WTC11 (cell line): ENCODE results near the gene PLD5. TPM values are rescaled to one million over a fixed set of nuclear protein-coding genes. Genes with fewer than 3 reads are reported as not detected.

Source experiments
- ATAC-seq: fragments of 200-7000 bp; cut with Tn5 transposase; 2 replicates; pipeline ENCODE4 v1.10.0; 2021; ENCODE audit warnings: mild to moderate bottlenecking, moderate library complexity
- CTCF ChIA-PET: fragments of 300-600 bp; sonication (Branson Sonifier 250); formaldehyde crosslinking; loops from one replicate; lab custom pipeline; 2021; ENCODE audit warnings: antibody characterized with exemption; lab: Charles Lee
- POLR2A ChIA-PET: fragments of 350-600 bp; sonication (Branson Sonifier 250); formaldehyde crosslinking; loops from one replicate; lab custom pipeline; 2021; ENCODE audit warnings: antibody characterized with exemption; lab: Charles Lee
- DNase-seq: peaks from one replicate; pipeline ENCODE4 v3.0.0; 2021; ENCODE audit warnings: low spot score
- H3K27ac Mint-ChIP-seq: 2 replicates; pipeline ENCODE4 v1.8.0; 2021; ENCODE audit warnings: mixed read lengths
- H3K27me3 Mint-ChIP-seq: 2 replicates; pipeline ENCODE4 v1.8.0; 2021; ENCODE audit warnings: low read depth, mild to moderate bottlenecking, moderate library complexity, mixed read lengths
- H3K36me3 Mint-ChIP-seq: 2 replicates; pipeline ENCODE4 v1.8.0; 2021; ENCODE audit warnings: mixed read lengths
- H3K4me1 Mint-ChIP-seq: 2 replicates; pipeline ENCODE4 v1.8.0; 2022; ENCODE audit warnings: mixed read lengths
- H3K4me3 Mint-ChIP-seq: 2 replicates; pipeline ENCODE4 v1.8.0; 2021; ENCODE audit warnings: mild to moderate bottlenecking, moderate library complexity, mixed read lengths
- H3K9me3 Mint-ChIP-seq: 2 replicates; pipeline ENCODE4 v1.8.0; 2021; ENCODE audit warnings: mixed read lengths
- JUN ChIP-seq: sonication (generic); formaldehyde crosslinking; IDR thresholded peaks from 2 replicates; pipeline ENCODE4 v1.8.0; 2023; ENCODE audit warnings: mild to moderate bottlenecking, missing genetic modification reagents
- KAT7 ChIP-seq: sonication (generic); formaldehyde crosslinking; IDR thresholded peaks from 2 replicates; pipeline ENCODE4 v1.8.1; 2023; ENCODE audit warnings: missing genetic modification reagents, mild to moderate bottlenecking, borderline replicate concordance
- total RNA-seq: library from RNA; stranded (reverse); gene quantifications from 3 replicates; pipeline ENCODE4 v1.2.3, GENCODE V29; 2021
- TF ChIP-seq, protein P1 (sequence below): sonication (generic); formaldehyde crosslinking; IDR thresholded peaks from 2 replicates; pipeline ENCODE4 v1.8.0; 2023; ENCODE audit warnings: mild to moderate bottlenecking, missing genetic modification reagents
- TF ChIP-seq, protein P2 (sequence below): sonication (generic); formaldehyde crosslinking; IDR thresholded peaks from 2 replicates; pipeline ENCODE4 v1.8.1; 2022; ENCODE audit warnings: low read depth, missing genetic modification reagents, borderline replicate concordance
- TF ChIP-seq, protein P3 (sequence below): sonication (generic); formaldehyde crosslinking; conservative IDR thresholded peaks from 2 replicates; pipeline ENCODE4 v1.8.1; 2022; ENCODE audit warnings: mild to moderate bottlenecking, missing genetic modification reagents
- TF ChIP-seq, protein P4 (sequence below): fragments of 250-450 bp; sonication (Bioruptor Pico); IDR thresholded peaks from 2 replicates; pipeline ENCODE4 v2.1.2; 2022; ENCODE audit warnings: mild to moderate bottlenecking, moderate library complexity
- TF ChIP-seq, protein P5 (sequence below): fragments of 200-600 bp; IDR thresholded peaks from 2 replicates; pipeline ENCODE4 v1.8.0; 2022; ENCODE audit warnings: antibody characterized with exemption
- TF ChIP-seq, protein P6 (sequence below): sonication (generic); formaldehyde crosslinking; IDR thresholded peaks from 2 replicates; pipeline ENCODE4 v1.8.1; 2023; ENCODE audit warnings: mild to moderate bottlenecking, missing genetic modification reagents, borderline replicate concordance
- TF ChIP-seq, protein P7 (sequence below): fragments of 250-450 bp; sonication (Bioruptor Pico); IDR thresholded peaks from 2 replicates; pipeline ENCODE4 v1.9.0; 2021; ENCODE audit warnings: mild to moderate bottlenecking

PLD5 gene
- total RNA-seq, 1 experiment from 2014 or later = 6.4 TPM

DNA sequence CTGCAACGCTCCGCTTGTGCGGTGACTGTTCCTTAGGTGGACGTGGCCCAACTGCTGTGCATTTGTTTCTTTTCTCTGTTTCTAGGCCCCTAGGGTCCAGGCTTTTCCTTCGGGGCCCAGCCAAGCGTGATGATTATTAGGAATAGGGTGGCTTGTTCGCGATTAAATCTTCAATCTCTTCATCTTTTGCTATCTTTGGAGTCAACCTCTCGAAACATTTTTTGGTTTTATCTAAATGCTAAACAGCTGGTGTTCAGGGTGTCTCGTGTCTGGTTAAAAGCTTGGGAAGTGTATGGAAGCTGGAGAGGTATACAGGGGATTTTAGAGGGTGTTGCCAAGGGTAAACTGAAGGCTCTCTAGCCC is 844 bp upstream of the PLD5 start:
- ChIA-PET CTCF (no interaction called here), POLR2A (no interaction called here)
- DNase-seq = no peak
- H3K36me3 Mint-ChIP-seq = no peaks in the 10 kb centered on the region
- no peak for ATAC-seq
- no peak overlapping the region for H3K27ac Mint-ChIP-seq
- peak overlapping the region; percentile 81 for H3K4me3 Mint-ChIP-seq
- H3K4me1 Mint-ChIP-seq = peaks cover 18% of the 10 kb centered on the region
- H3K9me3 Mint-ChIP-seq = no peaks in the 10 kb centered on the region
- peaks cover 39% of the 10 kb centered on the region for H3K27me3 Mint-ChIP-seq
- TF ChIP-seq, protein P1, sequence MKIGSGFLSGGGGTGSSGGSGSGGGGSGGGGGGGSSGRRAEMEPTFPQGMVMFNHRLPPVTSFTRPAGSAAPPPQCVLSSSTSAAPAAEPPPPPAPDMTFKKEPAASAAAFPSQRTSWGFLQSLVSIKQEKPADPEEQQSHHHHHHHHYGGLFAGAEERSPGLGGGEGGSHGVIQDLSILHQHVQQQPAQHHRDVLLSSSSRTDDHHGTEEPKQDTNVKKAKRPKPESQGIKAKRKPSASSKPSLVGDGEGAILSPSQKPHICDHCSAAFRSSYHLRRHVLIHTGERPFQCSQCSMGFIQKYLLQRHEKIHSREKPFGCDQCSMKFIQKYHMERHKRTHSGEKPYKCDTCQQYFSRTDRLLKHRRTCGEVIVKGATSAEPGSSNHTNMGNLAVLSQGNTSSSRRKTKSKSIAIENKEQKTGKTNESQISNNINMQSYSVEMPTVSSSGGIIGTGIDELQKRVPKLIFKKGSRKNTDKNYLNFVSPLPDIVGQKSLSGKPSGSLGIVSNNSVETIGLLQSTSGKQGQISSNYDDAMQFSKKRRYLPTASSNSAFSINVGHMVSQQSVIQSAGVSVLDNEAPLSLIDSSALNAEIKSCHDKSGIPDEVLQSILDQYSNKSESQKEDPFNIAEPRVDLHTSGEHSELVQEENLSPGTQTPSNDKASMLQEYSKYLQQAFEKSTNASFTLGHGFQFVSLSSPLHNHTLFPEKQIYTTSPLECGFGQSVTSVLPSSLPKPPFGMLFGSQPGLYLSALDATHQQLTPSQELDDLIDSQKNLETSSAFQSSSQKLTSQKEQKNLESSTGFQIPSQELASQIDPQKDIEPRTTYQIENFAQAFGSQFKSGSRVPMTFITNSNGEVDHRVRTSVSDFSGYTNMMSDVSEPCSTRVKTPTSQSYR (CRISPR knock-in tag) = no peak
- TF ChIP-seq, protein P2, sequence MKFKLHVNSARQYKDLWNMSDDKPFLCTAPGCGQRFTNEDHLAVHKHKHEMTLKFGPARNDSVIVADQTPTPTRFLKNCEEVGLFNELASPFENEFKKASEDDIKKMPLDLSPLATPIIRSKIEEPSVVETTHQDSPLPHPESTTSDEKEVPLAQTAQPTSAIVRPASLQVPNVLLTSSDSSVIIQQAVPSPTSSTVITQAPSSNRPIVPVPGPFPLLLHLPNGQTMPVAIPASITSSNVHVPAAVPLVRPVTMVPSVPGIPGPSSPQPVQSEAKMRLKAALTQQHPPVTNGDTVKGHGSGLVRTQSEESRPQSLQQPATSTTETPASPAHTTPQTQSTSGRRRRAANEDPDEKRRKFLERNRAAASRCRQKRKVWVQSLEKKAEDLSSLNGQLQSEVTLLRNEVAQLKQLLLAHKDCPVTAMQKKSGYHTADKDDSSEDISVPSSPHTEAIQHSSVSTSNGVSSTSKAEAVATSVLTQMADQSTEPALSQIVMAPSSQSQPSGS (CRISPR knock-in tag) = no peak
- TF ChIP-seq JUN (CRISPR knock-in tag) = no peak
- TF ChIP-seq, protein P3, sequence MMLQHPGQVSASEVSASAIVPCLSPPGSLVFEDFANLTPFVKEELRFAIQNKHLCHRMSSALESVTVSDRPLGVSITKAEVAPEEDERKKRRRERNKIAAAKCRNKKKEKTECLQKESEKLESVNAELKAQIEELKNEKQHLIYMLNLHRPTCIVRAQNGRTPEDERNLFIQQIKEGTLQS = no peak
- TF ChIP-seq KAT7 (CRISPR knock-in tag) = no peak
- TF ChIP-seq, protein P4, sequence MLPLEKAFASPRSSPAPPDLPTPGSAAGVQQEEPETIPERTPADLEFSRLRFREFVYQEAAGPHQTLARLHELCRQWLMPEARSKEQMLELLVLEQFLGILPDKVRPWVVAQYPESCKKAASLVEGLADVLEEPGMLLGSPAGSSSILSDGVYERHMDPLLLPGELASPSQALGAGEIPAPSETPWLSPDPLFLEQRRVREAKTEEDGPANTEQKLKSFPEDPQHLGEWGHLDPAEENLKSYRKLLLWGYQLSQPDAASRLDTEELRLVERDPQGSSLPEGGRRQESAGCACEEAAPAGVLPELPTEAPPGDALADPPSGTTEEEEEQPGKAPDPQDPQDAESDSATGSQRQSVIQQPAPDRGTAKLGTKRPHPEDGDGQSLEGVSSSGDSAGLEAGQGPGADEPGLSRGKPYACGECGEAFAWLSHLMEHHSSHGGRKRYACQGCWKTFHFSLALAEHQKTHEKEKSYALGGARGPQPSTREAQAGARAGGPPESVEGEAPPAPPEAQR = no peak
- TF ChIP-seq, protein P5, sequence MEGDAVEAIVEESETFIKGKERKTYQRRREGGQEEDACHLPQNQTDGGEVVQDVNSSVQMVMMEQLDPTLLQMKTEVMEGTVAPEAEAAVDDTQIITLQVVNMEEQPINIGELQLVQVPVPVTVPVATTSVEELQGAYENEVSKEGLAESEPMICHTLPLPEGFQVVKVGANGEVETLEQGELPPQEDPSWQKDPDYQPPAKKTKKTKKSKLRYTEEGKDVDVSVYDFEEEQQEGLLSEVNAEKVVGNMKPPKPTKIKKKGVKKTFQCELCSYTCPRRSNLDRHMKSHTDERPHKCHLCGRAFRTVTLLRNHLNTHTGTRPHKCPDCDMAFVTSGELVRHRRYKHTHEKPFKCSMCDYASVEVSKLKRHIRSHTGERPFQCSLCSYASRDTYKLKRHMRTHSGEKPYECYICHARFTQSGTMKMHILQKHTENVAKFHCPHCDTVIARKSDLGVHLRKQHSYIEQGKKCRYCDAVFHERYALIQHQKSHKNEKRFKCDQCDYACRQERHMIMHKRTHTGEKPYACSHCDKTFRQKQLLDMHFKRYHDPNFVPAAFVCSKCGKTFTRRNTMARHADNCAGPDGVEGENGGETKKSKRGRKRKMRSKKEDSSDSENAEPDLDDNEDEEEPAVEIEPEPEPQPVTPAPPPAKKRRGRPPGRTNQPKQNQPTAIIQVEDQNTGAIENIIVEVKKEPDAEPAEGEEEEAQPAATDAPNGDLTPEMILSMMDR = no peak
- TF ChIP-seq, protein P6, sequence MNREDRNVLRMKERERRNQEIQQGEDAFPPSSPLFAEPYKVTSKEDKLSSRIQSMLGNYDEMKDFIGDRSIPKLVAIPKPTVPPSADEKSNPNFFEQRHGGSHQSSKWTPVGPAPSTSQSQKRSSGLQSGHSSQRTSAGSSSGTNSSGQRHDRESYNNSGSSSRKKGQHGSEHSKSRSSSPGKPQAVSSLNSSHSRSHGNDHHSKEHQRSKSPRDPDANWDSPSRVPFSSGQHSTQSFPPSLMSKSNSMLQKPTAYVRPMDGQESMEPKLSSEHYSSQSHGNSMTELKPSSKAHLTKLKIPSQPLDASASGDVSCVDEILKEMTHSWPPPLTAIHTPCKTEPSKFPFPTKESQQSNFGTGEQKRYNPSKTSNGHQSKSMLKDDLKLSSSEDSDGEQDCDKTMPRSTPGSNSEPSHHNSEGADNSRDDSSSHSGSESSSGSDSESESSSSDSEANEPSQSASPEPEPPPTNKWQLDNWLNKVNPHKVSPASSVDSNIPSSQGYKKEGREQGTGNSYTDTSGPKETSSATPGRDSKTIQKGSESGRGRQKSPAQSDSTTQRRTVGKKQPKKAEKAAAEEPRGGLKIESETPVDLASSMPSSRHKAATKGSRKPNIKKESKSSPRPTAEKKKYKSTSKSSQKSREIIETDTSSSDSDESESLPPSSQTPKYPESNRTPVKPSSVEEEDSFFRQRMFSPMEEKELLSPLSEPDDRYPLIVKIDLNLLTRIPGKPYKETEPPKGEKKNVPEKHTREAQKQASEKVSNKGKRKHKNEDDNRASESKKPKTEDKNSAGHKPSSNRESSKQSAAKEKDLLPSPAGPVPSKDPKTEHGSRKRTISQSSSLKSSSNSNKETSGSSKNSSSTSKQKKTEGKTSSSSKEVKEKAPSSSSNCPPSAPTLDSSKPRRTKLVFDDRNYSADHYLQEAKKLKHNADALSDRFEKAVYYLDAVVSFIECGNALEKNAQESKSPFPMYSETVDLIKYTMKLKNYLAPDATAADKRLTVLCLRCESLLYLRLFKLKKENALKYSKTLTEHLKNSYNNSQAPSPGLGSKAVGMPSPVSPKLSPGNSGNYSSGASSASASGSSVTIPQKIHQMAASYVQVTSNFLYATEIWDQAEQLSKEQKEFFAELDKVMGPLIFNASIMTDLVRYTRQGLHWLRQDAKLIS (CRISPR knock-in tag) = no peak
- TF ChIP-seq, protein P7, sequence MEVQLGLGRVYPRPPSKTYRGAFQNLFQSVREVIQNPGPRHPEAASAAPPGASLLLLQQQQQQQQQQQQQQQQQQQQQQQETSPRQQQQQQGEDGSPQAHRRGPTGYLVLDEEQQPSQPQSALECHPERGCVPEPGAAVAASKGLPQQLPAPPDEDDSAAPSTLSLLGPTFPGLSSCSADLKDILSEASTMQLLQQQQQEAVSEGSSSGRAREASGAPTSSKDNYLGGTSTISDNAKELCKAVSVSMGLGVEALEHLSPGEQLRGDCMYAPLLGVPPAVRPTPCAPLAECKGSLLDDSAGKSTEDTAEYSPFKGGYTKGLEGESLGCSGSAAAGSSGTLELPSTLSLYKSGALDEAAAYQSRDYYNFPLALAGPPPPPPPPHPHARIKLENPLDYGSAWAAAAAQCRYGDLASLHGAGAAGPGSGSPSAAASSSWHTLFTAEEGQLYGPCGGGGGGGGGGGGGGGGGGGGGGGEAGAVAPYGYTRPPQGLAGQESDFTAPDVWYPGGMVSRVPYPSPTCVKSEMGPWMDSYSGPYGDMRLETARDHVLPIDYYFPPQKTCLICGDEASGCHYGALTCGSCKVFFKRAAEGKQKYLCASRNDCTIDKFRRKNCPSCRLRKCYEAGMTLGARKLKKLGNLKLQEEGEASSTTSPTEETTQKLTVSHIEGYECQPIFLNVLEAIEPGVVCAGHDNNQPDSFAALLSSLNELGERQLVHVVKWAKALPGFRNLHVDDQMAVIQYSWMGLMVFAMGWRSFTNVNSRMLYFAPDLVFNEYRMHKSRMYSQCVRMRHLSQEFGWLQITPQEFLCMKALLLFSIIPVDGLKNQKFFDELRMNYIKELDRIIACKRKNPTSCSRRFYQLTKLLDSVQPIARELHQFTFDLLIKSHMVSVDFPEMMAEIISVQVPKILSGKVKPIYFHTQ = no peak
